Kidney epithelial cell (primary cell): Measurements from ENCODE around the gene KRT35. TPM values are rescaled to one million over a fixed set of nuclear protein-coding genes. Genes with fewer than 3 reads are reported as not detected.

ENCODE experiments used
- DNase-seq: peaks from one replicate; pipeline ENCODE4 v3.0.0-alpha.2; 2010; ENCODE audit warnings: low read depth
- H3K27me3 ChIP-seq: 2 replicates; pipeline ENCODE4 v1.6.0; 2011; ENCODE audit warnings: low read length; ENCODE audit not compliant: control insufficient read depth, insufficient read depth
- H3K36me3 ChIP-seq: 2 replicates; pipeline ENCODE4 v1.5.1; 2011; ENCODE audit warnings: low read length; ENCODE audit not compliant: control insufficient read depth, insufficient read depth
- H3K4me3 ChIP-seq: 2 replicates; pipeline ENCODE4 v1.5.1; 2011; ENCODE audit warnings: low read depth, mild to moderate bottlenecking, control low read depth, low read length
- total RNA-seq: library from RNA; depleted of rRNA; stranded (reverse); fragments of >200 nt; gene quantifications from 2 replicates; pipeline ENCODE4 v1.2.3, GENCODE V29; 2015
- TF ChIP-seq, protein P1 (sequence below): IDR thresholded peaks from 2 replicates; pipeline ENCODE4 v1.5.1; 2011; ENCODE audit warnings: mild to moderate bottlenecking, moderate library complexity, low read length, control low read depth, inconsistent platforms; ENCODE audit not compliant: insufficient read depth, poor library complexity, severe bottlenecking

KRT35 gene
- total RNA-seq, 1 donor from 2014 or later = not detected

DNA sequence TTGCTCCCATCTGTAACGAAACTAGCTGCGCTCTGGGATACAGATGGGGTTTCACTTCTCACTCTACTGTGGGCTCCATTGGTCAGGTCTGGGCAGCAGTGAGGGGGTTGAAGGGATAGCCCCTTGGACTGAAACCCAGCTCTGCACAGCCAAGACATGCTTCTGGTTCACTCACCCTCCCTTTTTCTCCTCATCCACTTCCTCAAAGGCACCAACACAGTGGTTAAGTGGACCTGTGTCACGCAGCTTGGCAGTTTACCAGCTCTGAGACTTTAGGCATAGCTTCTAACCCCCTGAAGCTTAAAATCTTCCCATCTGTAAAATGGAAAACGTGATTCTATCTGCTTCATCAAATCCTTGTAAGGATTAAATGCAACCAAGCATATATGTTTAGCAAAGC is 28.7 kb downstream of the KRT35 start:
- no peaks in the 10 kb centered on the region for H3K27me3 ChIP-seq
- TF ChIP-seq, protein P1, sequence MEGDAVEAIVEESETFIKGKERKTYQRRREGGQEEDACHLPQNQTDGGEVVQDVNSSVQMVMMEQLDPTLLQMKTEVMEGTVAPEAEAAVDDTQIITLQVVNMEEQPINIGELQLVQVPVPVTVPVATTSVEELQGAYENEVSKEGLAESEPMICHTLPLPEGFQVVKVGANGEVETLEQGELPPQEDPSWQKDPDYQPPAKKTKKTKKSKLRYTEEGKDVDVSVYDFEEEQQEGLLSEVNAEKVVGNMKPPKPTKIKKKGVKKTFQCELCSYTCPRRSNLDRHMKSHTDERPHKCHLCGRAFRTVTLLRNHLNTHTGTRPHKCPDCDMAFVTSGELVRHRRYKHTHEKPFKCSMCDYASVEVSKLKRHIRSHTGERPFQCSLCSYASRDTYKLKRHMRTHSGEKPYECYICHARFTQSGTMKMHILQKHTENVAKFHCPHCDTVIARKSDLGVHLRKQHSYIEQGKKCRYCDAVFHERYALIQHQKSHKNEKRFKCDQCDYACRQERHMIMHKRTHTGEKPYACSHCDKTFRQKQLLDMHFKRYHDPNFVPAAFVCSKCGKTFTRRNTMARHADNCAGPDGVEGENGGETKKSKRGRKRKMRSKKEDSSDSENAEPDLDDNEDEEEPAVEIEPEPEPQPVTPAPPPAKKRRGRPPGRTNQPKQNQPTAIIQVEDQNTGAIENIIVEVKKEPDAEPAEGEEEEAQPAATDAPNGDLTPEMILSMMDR = no peak
- no peaks in the 10 kb centered on the region for H3K36me3 ChIP-seq
- no peak for DNase-seq
- H3K4me3 ChIP-seq = no peak overlapping the region

DNA sequence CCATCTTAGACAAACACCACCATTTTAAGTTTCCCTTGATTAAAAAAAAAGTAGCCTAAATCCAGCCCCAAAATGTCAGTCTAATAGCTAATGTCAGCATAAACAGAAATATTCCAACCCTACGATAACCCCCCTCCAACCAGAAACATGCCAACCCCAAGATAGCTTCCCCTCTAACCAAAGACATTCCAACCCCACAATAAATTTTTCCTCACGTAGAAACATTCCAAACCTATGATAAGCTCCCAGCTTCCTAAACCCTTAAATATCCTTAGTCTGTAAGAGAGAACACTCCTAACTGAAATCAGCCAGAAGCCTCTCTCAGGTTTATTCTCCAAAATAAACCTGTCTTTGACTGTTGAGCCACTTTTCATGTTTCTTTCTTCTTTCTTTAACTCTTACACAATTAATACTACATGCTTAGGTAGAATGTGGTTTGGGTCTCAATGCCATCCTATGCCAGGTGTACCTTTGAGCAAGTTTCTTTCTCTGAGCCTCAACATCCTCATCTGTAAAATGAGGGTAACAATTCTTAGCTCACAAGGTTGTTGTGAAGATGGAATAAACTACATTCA is 29.7 kb downstream of the KRT35 start:
- DNase-seq = no peak
- no peaks in the 10 kb centered on the region for H3K27me3 ChIP-seq
- TF ChIP-seq, protein P1 = no peak
- H3K4me3 ChIP-seq = no peak overlapping the region
- H3K36me3 ChIP-seq = no peaks in the 10 kb centered on the region

DNA sequence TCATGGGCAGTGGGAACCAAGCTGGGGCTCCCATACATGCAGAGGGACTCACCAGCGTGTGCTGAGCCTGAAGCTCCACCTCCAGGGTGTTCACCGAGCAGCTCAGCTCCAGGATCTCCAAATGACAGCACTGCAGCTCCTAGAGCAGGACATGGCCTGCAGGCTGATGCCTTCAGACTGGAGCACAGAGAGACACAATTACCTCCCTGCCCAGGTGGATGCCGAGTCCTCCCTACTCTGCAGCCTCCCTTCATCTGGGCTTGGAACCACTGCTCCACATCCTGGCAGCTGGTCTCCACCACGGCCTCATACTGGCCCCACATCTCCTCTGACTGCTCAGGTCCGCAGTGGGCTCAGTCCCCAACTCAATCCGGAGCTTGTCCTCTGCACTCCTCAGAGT is 31.9 kb downstream of the KRT35 start:
- H3K27me3 ChIP-seq = no peaks in the 10 kb centered on the region

DNA sequence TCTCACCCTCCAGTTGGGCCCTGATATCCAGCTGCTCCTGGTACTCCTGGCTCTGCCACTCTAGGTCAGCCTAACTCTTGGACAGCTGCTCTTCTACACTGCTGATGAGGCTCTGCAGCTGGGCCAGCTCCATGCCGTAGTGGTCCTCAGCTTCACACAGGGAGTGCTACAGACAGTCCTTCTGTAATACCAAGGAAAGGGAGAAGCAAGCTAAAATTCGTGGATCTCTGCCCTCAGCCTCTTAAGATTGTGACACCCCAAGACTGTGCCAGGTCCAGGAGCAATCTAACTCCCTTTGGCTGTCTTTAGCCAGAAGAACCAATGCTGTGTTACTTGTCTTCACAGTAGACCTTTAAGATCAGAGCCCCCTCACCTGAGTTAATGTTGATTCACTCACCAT is 32.4 kb downstream of the KRT35 start:
- Histone ChIP-seq H3K36me3 (no peaks in the 10 kb centered on the region), H3K4me3 (no peak overlapping the region), H3K27me3 (no peaks in the 10 kb centered on the region)
- TF ChIP-seq, protein P1 = no peak
- no peak for DNase-seq

More for the DNA sequence above, 31.9 kb downstream of the KRT35 start:
- no peaks in the 10 kb centered on the region for H3K36me3 ChIP-seq
- no peak for DNase-seq
- TF ChIP-seq, protein P1 = no peak
- H3K4me3 ChIP-seq = no peak overlapping the region

DNA sequence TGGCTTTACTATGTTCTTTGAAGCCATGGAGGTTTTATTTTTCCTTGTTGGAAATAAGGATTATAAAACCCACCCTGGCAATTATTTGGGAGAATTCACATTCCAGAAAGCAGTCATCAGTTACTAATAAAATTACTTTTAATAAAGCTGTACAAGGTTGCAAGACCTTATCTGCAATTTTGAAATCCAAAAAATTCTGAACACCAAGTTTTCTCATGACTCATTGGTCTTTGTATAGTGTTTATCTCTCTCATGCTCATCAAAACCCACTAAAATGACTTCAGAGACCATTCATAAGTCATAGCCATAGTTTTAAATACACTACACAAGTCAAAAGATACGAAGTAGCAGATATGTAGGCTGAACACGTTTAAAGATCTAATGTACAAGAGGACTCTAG is 34.1 kb downstream of the KRT35 start:
- Histone ChIP-seq H3K27me3 (no peaks in the 10 kb centered on the region), H3K36me3 (no peaks in the 10 kb centered on the region), H3K4me3 (no peak overlapping the region)
- TF ChIP-seq, protein P1 = no peak
- DNase-seq = no peak

DNA sequence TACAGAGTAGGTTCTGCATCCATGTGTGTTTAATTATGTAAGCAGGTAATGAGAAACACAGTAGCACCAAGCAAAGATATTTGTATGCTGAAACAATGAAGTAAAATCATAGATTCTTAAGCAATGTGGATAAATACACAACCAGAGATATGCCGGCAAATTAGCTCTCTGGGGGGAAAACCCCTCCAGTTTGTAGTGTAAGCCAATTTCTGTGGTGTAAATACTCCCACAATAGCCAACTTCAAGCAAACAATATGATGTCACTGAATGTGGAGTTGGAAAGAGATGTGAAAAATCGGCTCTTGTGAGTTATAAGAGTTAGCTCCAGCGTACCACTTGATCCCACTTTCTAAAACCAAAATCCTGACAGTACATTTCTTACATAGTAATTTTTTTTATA is 36.3 kb downstream of the KRT35 start:
- no peak for DNase-seq
- Histone ChIP-seq H3K4me3 (no peak overlapping the region), H3K27me3 (no peaks in the 10 kb centered on the region), H3K36me3 (no peaks in the 10 kb centered on the region)
- TF ChIP-seq, protein P1 = no peak
